HepG2 (cell line): ENCODE results near the gene CPNE1. TPM values are rescaled to one million over a fixed set of nuclear protein-coding genes. Genes with fewer than 3 reads are reported as not detected.

Experiments used
- ATAC-seq: fragments of 200-7000 bp; cut with Tn5 transposase; 3 replicates; pipeline ENCODE4 v1.9.1; 2020; ENCODE audit warnings: mild to moderate bottlenecking, moderate library complexity
- BruUV-seq: library from RNA; stranded (reverse); fragments of 400-500 nt; replicated peaks from 2 replicates; lab custom pipeline; 2021; lab: Mats Ljungman, UMichigan
- CTCF ChIA-PET: fragments of 300-600 bp; formaldehyde crosslinking; extraction: SDS; loops from one replicate; lab custom pipeline; 2021; ENCODE audit warnings: low total read pairs, inconsistent platforms, low intra/inter-chr PET ratio; lab: Yijun Ruan, JAX
- POLR2A ChIA-PET: fragments of 350-600 bp; sonication (Branson Sonifier 250); formaldehyde crosslinking; loops from one replicate; lab custom pipeline; 2020; ENCODE audit warnings: antibody characterized with exemption, inconsistent platforms; lab: Yijun Ruan, JAX
- DNase-seq: peaks from one replicate; pipeline ENCODE4 v3.0.0-alpha.2; 2015; ENCODE audit warnings: low spot score
- FAIRE-seq: peaks from 3 replicates; lab custom pipeline; 2011; peaks lifted over from hg19 to GRCh38; lab: Jason Lieb, UNC
- H2AFZ ChIP-seq: one replicate; pipeline ENCODE4 v1.6.1; 2011; ENCODE audit warnings: low read length, inconsistent platforms
- H3K27ac ChIP-seq: fragments of 300-600 bp; 3 replicates; pipeline ENCODE4 v1.8.0; 2011; ENCODE audit warnings: mixed run types, mild to moderate bottlenecking, mixed read lengths, low read length, inconsistent platforms; ENCODE audit not compliant: insufficient read depth; ENCODE audit errors: extremely low read length
- H3K27me3 ChIP-seq, 2 experiments: fragments of 200-600 bp in 1 of 2; 2 replicates in 1 of 2; 3 replicates in 1 of 2; pipeline versions ENCODE4 v1.6.0 to v1.8.0; 2011; ENCODE audit warnings: low read length in 2 of 2, mild to moderate bottlenecking in 2 of 2, moderate library complexity in 2 of 2, inconsistent platforms in 1 of 2; ENCODE audit not compliant: insufficient read depth in 2 of 2, control insufficient read depth in 1 of 2
- H3K36me3 ChIP-seq, 2 experiments: fragments of 200-600 bp in 1 of 2; replicated peaks in 1 of 2; 2 replicates in 1 of 2; 3 replicates in 1 of 2; pipeline versions ENCODE4 v1.5.1 to v1.8.0; 2011; ENCODE audit warnings: low read length in 2 of 2, inconsistent platforms in 1 of 2; ENCODE audit not compliant: insufficient read depth in 2 of 2, control insufficient read depth in 1 of 2
- H3K4me1 ChIP-seq: 2 replicates; pipeline ENCODE4 v1.5.1; 2012; ENCODE audit warnings: low read length, inconsistent platforms; ENCODE audit not compliant: insufficient read depth
- H3K4me2 ChIP-seq: 2 replicates; pipeline ENCODE4 v1.6.0; 2011; ENCODE audit warnings: low read depth, low read length, inconsistent platforms
- H3K4me3 ChIP-seq, 3 experiments: fragments of 200-600 bp in 1 of 3; sonication (generic), shearing (Covaris generic) in 1 of 3; replicated peaks in 1 of 3; 2 replicates each; pipeline ENCODE4 v1.5.1; 2011 to 2016; ENCODE audit warnings: low read length in 3 of 3, inconsistent platforms in 2 of 3, low read depth in 2 of 3, mild to moderate bottlenecking in 2 of 3, control low read depth in 1 of 3, mixed read lengths in 1 of 3; ENCODE audit not compliant: insufficient read depth in 1 of 3
- H3K79me2 ChIP-seq: one replicate; pipeline ENCODE4 v1.6.1; 2011; ENCODE audit warnings: low read length, inconsistent platforms; ENCODE audit not compliant: insufficient read depth
- H3K9ac ChIP-seq: 2 replicates; pipeline ENCODE4 v1.6.0; 2011; ENCODE audit warnings: mild to moderate bottlenecking, low read depth, low read length, inconsistent platforms; ENCODE audit not compliant: insufficient read depth
- H3K9me3 ChIP-seq: 2 replicates; pipeline ENCODE4 v1.5.1; 2012; ENCODE audit warnings: mild to moderate bottlenecking, low read length
- H4K20me1 ChIP-seq: 2 replicates; pipeline ENCODE4 v1.6.0; 2011; ENCODE audit warnings: inconsistent platforms, mild to moderate bottlenecking, low read length, moderate library complexity; ENCODE audit not compliant: insufficient read depth
- ASH2L ChIP-seq: fragments of 300-600, 200-600 bp; sonication (generic); IDR thresholded peaks from 2 replicates; pipeline ENCODE4 v1.7.0; 2017; ENCODE audit warnings: low read depth, mild to moderate bottlenecking, moderate library complexity, mixed read lengths, low read length; ENCODE audit not compliant: insufficient read length
- CAMTA2 ChIP-seq: sonication (generic); formaldehyde crosslinking; IDR thresholded peaks from 2 replicates; pipeline ENCODE4 v1.4.0; 2020; ENCODE audit warnings: mild to moderate bottlenecking, missing genetic modification reagents, borderline replicate concordance
- CEBPB ChIP-seq: IDR thresholded peaks from 2 replicates; pipeline ENCODE4 v1.6.1; 2011; ENCODE audit warnings: low read depth, low read length, improper control_type of control experiment, borderline replicate concordance
- MYNN ChIP-seq: sonication (generic); formaldehyde crosslinking; IDR thresholded peaks from 2 replicates; pipeline ENCODE4 v1.4.0; 2020; ENCODE audit warnings: mild to moderate bottlenecking, low read depth, missing genetic modification reagents
- NFE2L2 ChIP-seq: fragments of 150-350 bp; IDR thresholded peaks from 2 replicates; pipeline ENCODE4 v1.6.1; 2014; ENCODE audit warnings: low read length
- SATB2 ChIP-seq: sonication (generic); formaldehyde crosslinking; IDR thresholded peaks from 2 replicates; pipeline ENCODE4 v1.5.0; 2020; ENCODE audit warnings: missing genetic modification reagents
- ZBTB49 ChIP-seq: sonication (generic); formaldehyde crosslinking; IDR thresholded peaks from 2 replicates; pipeline ENCODE4 v1.4.0; 2020; ENCODE audit warnings: missing genetic modification reagents, borderline replicate concordance
- ZNF136 ChIP-seq: sonication (generic); formaldehyde crosslinking; IDR thresholded peaks from 2 replicates; pipeline ENCODE4 v1.8.1; 2022; ENCODE audit warnings: low read depth, mild to moderate bottlenecking, moderate library complexity, missing genetic modification reagents
- ZNF143 ChIP-seq: sonication (generic); formaldehyde crosslinking; IDR thresholded peaks from 2 replicates; pipeline ENCODE4 v1.4.0; 2020; ENCODE audit warnings: missing genetic modification reagents
- ZNF235 ChIP-seq: sonication (generic); formaldehyde crosslinking; IDR thresholded peaks from 2 replicates; pipeline ENCODE4 v1.8.1; 2023; ENCODE audit warnings: mild to moderate bottlenecking, missing genetic modification reagents, borderline replicate concordance
- ZNF362 ChIP-seq: sonication (generic); formaldehyde crosslinking; IDR thresholded peaks from 2 replicates; pipeline ENCODE4 v1.4.0; 2020; ENCODE audit warnings: missing genetic modification reagents, mild to moderate bottlenecking, borderline replicate concordance
- ZNF839 ChIP-seq: sonication (generic); formaldehyde crosslinking; IDR thresholded peaks from 2 replicates; pipeline ENCODE4 v1.4.0; 2020; ENCODE audit warnings: missing genetic modification reagents, mild to moderate bottlenecking, borderline replicate concordance
- ZSCAN25 ChIP-seq: sonication (generic); formaldehyde crosslinking; IDR thresholded peaks from 2 replicates; pipeline ENCODE4 v1.8.0; 2022; ENCODE audit warnings: mild to moderate bottlenecking, missing genetic modification reagents
- WGBS: methylation state at CpG from one replicate; pipeline ENCODE4 v1.1.6; 2017; ENCODE audit warnings: low lambda C conversion rate; 5-methylcytosine and 5-hydroxymethylcytosine counted together
- in situ Hi-C: cut with HindIII; loops from 2 replicates; pipeline ENCODE4 v1.10.0; 2017; ENCODE audit warnings: low pct_unique_long_range_greater_than_20kb; ENCODE audit not compliant: extremely low pct_ligation_motif_present
- intact Hi-C: fragments of 100-400 bp; cut with micrococcal nuclease; formaldehyde crosslinking; loops from one replicate; pipeline ENCODE4 v1.10.0; 2022; ENCODE audit not compliant: unreplicated experiment
- polyA plus RNA-seq, 8 experiments: library from polyadenylated mRNA; depleted of rRNA in 3 of 8; stranded (reverse) in 7 of 8; unstranded in 1 of 8; fragments of >200 nt; fragmentation: Illumina TruSeq in 4 of 8; extraction: Trizol in 4 of 8; gene quantifications; 2 replicates each; pipeline versions ENCODE4 v1.2.1 to v1.2.3, GENCODE V29; 2011 to 2016; ENCODE audit warnings: low read depth in 4 of 8, missing spikeins in 1 of 8, mixed read lengths in 1 of 8; ENCODE audit not compliant: insufficient read depth in 1 of 8
- total RNA-seq, 5 experiments: library from RNA; depleted of rRNA; stranded (reverse); fragments of >200 nt; fragmentation: Illumina TruSeq; extraction: Trizol; gene quantifications; 2 replicates each; pipeline ENCODE4 v1.2.3, GENCODE V29; 2016; ENCODE audit warnings: low read depth in 1 of 5
- TF ChIP-seq, protein P1 (sequence below): sonication (generic); formaldehyde crosslinking; IDR thresholded peaks from 2 replicates; pipeline ENCODE4 v1.5.0; 2020; ENCODE audit warnings: mild to moderate bottlenecking, missing genetic modification reagents, moderate library complexity

Gene CPNE1
- total and polyA plus RNA-seq, 2 of the 13 experiments (the other 11 are each of a cell fraction or from before 2014, with no cell fraction given), result 408 to 431 TPM

DNA sequence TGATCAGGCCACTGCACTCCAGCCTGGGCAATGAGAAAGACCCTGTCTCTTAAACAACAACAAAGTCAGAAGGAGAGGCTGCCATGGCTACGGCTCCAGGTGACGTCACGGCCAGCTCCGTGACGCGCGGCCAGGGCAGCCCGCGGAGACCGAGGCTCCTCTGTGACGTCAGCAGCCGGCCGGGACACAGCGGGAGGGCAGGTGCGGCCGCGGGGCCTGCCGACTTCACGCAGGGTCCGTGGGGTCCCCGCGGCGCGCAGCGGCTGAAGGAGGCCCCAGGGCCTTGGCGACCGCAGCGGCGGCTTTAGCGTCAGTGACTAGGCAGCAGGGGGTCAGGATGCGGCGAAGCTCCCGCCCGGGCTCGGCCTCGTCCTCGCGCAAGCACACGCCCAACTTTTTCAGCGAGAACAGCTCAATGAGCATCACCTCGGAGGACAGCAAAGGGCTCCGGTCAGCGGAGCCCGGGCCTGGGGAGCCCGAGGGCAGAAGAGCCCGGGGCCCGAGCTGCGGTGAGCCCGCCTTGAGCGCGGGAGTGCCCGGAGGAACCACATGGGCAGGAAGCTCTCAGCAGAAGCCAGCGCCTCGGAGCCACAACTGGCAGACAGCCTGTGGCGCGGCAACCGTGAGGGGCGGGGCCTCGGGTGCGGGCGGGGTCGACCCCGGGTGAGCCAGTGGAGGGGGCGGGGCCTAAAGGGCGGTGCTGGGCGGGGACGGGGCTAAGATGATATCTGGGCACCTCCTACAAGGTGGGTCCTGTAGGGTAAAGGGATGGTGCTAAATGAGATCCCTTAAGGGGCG lies 48.8 kb downstream of the CPNE1 start, which contains the start of gene SPAG4:
TSS of gene SPAG4 (plus strand) at position 163 of the 798 bp plus-strand sequence. CDS start at position 338, 175 bp downstream.
- WGBS, result 1% methylated on average over 37 of the region's 68 CpGs
- ChIA-PET POLR2A (interaction anchor here (0.6 to 6.7 kb wide), 28 partner anchors 11 to 368 kb away, joined by 3 to 152 read pairs (median 5); partner anchors contain the start of genes CEP250, CPNE1, EIF6 and ERGIC3), CTCF (interaction anchor here (1.1 kb wide), 1 partner anchor 12 kb away, joined by 3 read pairs; no protein-coding TSS in a partner anchor)
- Histone ChIP-seq H3K9me3 (no peaks in the 10 kb centered on the region), H3K4me2 (peak within 1 kb of the TSS; percentile 97), H3K27ac (peak within 1 kb of the TSS; percentile 87), H3K9ac (peak within 1 kb of the TSS; percentile 85), H4K20me1 (no peaks in the 10 kb centered on the region; the same call in 1 of the 2 replicates), H3K27me3 (peaks cover 0 to 7% of the 10 kb centered on the region in 2 experiments; a peak in 1 of 5 replicates), H3K4me3 (peak within 1 kb of the TSS; percentile 67 to 96 (median 87)), H2AFZ (no peak within 1 kb of the TSS), H3K36me3 (peaks cover 0 to 4% of the 10 kb centered on the region in 2 experiments; a peak in 3 of 5 replicates), H3K4me1 (peaks cover 33% of the 10 kb centered on the region), H3K79me2 (peaks cover 15% of the 10 kb centered on the region)
- peak; percentile 73 for ATAC-seq
- FAIRE-seq, result no peak
- intact Hi-C loops (loop anchor here (1.0 to 5.0 kb wide), 7 partner anchors 49 to 161 kb away; partner anchors contain the start of genes CEP250, CPNE1, ERGIC3 and RBM12), in situ Hi-C loops (loop anchor here (5.0 kb wide), 1 partner anchor 46 kb away; the partner anchor contains the start of genes CPNE1 and RBM12)
- DNase-seq, result no peak
- BruUV-seq, result TSS peak; percentile 48
- TF ChIP-seq ZSCAN25 (CRISPR knock-in tag), result peak; percentile 83; the same call in 1 of the 2 replicates
- no peak for TF ChIP-seq CEBPB
- TF ChIP-seq ZNF235 (CRISPR knock-in tag), result 0 out of 2 replicates have a peak, but pooled peaks have one; percentile 62
- TF ChIP-seq ZNF839 (CRISPR knock-in tag), result peak; percentile 62; the same call in 1 of the 2 replicates
- TF ChIP-seq ZNF136 (CRISPR knock-in tag), result peak; percentile 95
- peak; percentile 99 for TF ChIP-seq SATB2 (CRISPR knock-in tag)
- peak; percentile 74; the same call in 1 of the 2 replicates for TF ChIP-seq ZBTB49 (CRISPR knock-in tag)
- TF ChIP-seq NFE2L2, result no peak
- TF ChIP-seq, protein P1, sequence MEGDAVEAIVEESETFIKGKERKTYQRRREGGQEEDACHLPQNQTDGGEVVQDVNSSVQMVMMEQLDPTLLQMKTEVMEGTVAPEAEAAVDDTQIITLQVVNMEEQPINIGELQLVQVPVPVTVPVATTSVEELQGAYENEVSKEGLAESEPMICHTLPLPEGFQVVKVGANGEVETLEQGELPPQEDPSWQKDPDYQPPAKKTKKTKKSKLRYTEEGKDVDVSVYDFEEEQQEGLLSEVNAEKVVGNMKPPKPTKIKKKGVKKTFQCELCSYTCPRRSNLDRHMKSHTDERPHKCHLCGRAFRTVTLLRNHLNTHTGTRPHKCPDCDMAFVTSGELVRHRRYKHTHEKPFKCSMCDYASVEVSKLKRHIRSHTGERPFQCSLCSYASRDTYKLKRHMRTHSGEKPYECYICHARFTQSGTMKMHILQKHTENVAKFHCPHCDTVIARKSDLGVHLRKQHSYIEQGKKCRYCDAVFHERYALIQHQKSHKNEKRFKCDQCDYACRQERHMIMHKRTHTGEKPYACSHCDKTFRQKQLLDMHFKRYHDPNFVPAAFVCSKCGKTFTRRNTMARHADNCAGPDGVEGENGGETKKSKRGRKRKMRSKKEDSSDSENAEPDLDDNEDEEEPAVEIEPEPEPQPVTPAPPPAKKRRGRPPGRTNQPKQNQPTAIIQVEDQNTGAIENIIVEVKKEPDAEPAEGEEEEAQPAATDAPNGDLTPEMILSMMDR (CRISPR knock-in tag), result 0 out of 2 replicates have a peak, but pooled peaks have one; percentile 10
- peak; percentile 97 for TF ChIP-seq MYNN
- TF ChIP-seq ZNF362 (CRISPR knock-in tag), result no peak
- TF ChIP-seq CAMTA2 (CRISPR knock-in tag), result peak; percentile 93
- TF ChIP-seq ASH2L, result peak; percentile 75
- peak; percentile 68 for TF ChIP-seq ZNF143
